HG02973 (cell line): ENCODE measurements around the gene AP5Z1.
"Not testable (repeated sequence)": the region's sequence is repeated elsewhere in the genome, so short reads cannot be mapped to it uniquely, and the experiment has no call there.

Experiments used
- ATAC-seq: cut with Tn5 transposase; IDR thresholded peaks from one replicate; pipeline ENCODE4 v1.9.1; 2021; ENCODE audit warnings: moderate library complexity; ENCODE audit not compliant: unreplicated experiment

AP5Z1 gene

GRCh38 chr7:4786015-4786414, 10.6 kb downstream of the AP5Z1 start:
- ATAC-seq, result no peak

- ATAC-seq, result no peak
These were observed 12.1 kb downstream of the AP5Z1 start for GRCh38 chr7:4787541-4787940.

GRCh38 chr7:4787947-4788626, 12.7 kb downstream of the AP5Z1 start:
- ATAC-seq, result no peak

DNA sequence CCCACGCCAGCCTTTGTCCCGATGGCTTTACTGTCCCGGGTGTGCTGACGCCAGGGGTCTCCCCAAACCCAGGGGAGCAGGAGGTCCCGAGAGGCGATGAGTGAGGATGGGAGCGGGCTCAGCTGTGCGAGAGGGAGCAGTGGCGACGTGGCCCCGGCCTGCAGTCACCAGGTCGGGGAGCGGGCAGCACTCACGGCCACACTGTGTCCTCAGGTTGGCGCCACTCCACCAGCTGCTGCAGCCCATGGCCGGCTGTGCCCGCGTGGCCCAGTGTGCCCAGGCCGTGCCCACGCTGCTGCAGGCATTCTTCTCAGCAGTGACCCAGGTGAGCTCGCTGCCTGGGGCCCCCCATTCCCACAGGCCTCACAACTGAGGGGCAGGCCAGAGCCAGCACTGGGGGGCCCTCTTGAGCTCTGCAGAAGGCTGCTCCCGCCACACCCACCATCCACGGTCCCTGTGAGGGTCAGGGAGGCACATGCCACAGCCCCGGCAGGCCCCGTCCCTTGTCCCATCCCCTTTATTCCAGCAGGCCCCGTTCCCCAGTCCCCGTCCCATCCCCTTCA, 13.3 kb downstream of the AP5Z1 start:
- no peak for ATAC-seq

DNA sequence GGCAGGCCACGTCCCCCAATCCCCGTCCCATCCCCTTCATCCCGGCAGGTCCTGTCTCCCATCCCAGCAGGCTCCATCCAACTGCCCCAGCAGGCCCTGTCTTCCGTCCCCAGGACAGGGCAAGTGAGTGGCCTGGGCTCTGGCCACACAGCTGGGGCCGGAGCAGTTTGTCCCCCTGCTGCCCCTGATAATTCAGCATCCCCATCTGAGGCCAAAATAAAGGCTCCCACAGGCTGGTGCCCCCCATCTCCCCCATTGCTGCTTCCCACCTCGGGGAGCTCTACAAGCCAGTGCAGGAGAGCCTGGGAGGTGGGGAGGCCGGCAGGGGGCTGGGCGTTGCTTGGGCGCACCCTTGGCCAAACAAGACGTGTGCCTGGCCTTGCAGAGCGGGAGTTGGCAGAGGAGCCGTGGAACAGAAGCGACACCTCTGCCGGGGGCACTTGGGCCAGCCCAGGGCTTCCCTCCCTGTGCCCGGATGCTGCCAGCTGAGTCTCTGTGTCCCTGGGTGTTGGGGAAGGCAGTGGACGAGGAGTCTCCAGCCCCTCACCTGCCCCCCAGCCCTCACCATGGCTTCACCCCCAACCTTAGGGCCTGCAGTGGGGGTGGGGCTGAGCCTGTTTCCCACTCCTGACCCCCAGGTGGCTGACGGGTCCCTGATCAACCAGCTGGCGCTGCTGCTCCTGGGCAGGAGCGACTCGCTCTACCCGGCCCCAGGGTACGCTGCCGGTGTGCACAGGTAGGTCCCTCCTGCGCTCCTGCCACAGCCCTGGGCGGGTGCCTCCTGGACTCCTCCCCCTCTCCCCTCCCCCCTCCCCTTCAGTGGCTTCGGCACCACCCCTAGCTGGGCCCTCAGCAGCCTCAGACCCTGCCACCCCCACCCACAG, 14.0 kb downstream of the AP5Z1 start:
- ATAC-seq, result no peak

DNA sequence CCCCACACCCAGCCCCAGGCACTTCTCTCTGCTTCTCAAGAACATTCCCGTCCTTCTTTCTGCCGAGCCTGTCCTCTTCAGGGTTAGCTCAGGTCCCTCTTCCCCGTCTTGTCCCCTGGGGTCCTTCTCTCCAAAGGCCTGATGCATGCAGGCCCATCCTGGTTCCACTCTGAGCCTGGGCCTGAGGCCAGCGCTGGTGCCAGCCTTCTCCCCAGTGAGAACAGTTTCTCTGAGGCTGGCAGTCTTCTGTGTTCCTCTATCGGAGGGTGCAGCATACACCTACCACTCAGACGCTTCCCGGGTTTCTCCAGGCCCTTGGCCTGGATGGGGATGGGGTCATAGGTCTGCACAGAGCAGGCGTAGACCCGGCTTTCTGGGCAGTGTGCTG, 14.6 kb downstream of the AP5Z1 start:
- no peak for ATAC-seq

GRCh38 chr7:4790516-4790991, 15.1 kb downstream of the AP5Z1 start:
- ATAC-seq, result no peak

DNA sequence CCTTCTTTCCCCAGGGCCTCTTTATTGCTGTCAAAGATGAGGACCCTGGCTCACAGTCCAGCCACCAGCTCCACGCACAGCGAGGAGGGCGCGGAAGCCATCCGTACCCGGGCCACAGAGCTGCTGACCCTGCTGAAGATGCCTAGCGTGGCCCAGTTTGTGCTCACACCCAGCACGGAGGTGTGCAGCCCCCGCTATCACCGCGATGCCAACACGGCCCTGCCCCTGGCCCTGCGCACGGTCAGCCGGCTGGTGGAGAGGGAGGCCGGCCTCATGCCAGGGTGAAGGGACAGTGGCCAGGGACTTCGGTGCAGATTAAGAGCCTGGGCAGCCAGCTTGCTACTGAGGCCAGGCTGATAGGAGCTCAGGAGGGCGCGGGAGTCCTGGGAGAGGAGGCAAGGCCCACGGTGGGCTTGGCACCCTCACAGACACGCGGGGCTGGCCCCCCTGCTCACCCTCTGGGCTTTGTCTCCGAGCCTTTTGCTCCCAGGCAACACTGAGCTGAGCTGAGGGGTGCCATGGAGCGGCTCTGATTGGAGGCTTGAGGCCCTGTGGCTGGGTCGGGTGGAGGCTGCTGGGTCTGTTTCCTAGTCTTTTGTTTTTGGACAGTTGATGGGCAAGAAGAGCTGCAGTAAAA, 15.8 kb downstream of the AP5Z1 start:
- ATAC-seq, result no peak

GRCh38 chr7:4791738-4792536, 16.5 kb downstream of the AP5Z1 start:
- no peak for ATAC-seq

DNA sequence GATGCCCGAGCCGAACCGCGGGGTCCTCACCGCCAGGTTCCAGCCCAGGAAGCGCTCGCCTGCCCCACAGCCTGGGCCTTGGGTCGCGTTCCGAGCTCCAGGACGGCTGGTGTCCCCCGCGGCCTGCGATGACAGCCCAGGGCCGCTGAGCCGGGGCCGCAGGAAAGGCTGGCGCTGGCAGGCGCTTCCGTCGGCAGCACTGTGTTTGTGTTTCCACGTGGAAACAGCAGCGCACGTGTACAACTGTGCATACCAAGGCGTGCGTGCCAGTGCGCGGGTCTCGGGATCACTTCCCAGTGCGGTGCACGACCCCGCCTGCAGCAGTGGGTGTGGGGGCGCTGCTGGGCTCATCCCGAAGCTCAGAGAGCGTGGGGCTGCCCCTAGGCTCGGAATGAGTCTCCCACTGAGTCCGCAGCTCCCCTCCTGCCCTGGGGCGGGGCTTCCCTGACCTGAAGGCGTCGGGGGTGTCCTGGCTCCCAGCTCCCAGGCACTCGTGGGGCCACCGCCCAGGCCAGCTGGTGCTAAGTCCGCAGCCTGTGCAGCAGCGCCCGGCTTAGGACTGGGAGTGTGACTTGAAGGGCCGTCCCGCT, 17.2 kb downstream of the AP5Z1 start:
- ATAC-seq, result no peak

DNA sequence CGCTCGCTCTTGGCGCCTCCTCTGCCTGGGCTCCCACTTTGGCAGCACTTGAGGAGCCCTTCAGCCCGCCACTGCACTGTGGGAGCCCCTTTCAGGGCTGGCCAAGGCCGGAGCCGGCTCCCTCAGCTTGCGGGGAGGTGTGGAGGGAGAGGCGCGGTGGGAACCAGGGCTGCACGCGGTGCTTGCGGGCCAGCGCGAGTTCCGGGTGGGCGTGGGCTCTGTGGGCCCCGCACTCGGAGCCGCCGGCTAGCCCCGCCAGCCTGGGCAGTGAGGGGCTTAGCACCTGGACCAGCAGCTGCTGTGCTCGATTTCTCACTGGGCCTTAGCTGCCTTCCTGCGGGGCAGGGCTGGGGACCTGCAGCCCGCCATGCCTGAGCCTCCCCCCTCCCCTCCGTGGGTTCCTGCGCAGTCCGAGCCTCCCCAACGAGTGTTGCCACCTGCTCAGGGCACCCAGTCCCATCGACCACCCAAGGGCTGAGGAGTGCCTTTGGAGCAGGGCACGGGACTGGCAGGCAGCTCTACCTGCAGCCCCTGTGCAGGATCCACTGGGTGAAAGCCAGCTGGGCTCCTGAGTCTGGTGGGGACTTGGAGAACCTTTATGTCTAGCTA, 18.1 kb downstream of the AP5Z1 start:
- not testable (repeated sequence) for ATAC-seq

DNA sequence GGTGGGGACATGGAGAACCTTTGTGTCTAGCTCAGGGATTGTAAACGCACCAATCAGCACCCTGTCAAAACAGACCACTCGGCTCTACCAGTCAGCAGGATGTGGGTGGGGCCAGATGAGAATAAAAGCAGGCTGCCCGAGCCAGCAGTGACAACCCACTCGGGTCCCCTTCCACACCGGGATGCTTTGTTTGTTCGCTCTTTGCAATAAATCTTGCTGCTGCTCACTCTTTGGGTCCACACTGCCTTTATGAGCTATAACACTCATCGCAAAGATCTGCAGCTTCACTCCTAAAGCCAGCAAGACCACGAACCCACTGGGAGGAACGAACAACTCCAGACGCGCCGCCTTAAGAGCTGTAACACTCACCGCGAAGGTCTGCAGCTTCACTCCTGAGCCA, 18.7 kb downstream of the AP5Z1 start:
- not testable (repeated sequence) for ATAC-seq

DNA sequence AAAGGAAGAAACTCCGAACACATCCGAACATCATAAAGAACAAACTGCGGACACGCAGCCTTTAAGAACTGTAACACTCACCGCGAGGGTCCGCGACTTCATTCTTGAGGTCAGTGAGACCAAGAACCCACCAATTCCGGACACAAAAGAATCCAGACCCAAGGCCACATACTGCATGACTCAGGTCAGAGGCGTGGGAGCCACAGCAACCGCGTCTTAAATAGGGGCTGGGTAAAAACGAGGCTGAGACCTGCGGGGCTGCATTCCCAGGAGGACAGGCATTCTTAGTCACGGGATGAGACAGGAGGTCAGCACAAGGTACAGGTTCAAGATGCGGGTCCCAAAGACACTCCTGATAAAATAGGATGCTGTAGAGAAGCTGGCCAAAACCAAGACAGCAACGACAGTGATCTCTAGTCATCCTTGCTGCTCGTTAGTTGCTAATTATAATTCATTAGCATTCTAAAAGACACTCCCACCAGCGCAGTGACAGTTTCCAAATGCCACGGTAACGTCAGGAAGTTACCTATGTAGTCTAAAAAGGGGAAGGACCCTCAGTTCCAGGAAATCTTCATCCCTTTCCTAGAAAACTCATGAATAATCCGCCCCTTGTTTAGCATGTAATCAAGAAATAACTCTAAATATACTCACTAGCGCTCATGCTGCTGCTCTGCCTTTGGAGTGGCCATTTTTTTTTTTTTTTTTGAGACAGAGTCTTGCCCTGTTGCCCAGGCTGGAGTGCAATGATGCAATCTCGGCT, 19.3 kb downstream of the AP5Z1 start:
- ATAC-seq, result no peak

DNA sequence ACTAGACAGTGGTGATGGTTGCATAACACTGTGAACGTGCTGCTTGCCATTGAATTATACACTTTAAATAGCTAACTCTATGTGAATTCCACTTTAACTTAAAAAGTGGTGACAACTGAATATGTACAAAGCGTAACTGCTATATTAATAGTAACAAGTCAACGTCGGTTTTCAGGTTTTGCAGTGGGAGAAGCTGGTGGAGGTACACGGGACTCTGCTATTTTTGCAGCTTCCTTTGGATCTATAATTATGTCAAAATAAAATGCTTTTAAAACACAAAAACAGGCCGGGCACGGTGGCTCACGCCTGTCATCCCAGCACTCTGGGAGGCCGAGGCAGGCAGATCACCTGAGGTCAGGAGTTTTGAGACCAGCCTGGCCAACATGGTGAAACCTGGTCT, 21.0 kb downstream of the AP5Z1 start:
- ATAC-seq, result no peak

DNA sequence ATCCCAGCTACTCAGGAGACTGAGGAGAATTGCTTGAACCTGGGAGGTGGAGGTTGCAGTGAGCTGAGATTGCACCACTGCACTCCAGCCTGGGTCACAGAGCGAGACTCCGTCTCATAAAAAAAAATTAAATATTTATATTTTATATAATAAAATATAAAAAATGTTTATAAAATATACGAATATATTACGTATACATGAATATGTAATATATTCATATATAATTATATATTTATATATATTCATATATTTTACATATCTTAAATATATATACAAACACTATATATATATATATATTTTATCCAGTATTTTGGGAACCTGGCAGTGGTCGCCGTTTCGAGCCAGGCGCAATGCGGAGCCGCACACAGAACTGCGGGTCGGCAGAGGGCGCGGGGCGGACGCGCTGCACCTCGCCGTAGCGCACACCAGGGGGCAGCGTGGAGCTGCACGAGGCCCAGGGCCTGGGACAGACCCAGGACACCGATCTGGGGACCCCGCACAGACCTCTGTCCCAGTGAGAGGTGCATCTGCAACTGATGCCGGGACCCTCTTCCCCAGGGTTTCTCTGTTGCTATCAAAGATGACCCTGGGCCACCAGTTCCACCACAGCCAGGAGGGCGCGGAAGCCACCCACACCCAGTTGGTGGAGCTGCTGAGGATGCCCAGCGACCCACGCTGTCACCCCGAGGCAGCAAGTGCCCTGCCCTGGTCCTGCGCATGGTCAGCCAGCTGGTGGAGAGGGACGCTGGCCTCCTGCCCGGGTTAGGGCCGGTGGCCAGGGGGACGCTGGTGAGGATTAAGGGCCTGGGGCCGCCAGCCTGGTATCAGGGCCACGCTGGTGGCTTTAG, 22.7 kb downstream of the AP5Z1 start:
- ATAC-seq, result no peak

DNA sequence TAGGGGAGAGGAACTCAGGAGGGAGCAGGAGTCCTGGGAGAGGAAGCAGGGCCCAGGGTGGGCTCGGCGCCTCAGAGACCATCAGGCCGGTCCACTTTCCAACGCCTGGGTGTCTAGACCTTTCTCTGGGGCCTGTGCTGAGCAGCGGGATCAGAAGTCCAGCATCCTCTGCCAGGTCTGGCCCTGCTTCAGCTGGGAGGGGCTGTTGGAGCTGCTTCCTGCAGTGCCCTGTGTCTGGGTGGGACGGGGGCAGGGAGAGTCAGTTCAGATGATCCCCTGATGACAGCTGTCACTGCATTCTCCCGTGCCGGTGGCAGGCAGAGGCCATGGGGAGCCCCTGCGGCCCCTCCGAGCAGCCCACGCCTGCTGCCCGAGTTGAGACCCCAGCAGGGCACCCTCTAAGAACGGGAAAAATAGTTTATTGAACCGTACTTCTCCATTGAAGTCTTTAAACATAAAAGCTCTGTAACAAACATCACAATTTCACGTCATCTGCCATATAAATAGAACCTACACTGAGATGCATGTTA, 23.3 kb downstream of the AP5Z1 start:
- ATAC-seq, result no peak

- ATAC-seq, result no peak
These were observed 24.3 kb downstream of the AP5Z1 start for GRCh38 chr7:4799508-4800268.
